Psoas muscle (tissue), 8 donors: ENCODE data around the gene RAB22A. TPM values are rescaled to one million over a fixed set of nuclear protein-coding genes. Genes with fewer than 3 reads are reported as not detected.

Experiments used
- ATAC-seq, 4 donors: fragments of 200-7000 bp; cut with Tn5 transposase; one replicate each; pipeline ENCODE4 v1.9.1; 2020; ENCODE audit warnings: moderate library complexity in 3 of 4, mild to moderate bottlenecking in 2 of 4
- DNase-seq, 2 donors: peaks; one replicate each; pipeline ENCODE4 v3.0.0-alpha.2; 2020
- H3K27ac ChIP-seq: fragments of 200-600 bp; one replicate; pipeline ENCODE4 v1.8.0; 2022
- H3K27me3 ChIP-seq, 3 donors: fragments of 200-600 bp in 1 of 3; one replicate each; pipeline versions ENCODE4 v1.6.1 to v1.8.0; 2013 to 2022; ENCODE audit warnings: low read length in 2 of 3, mild to moderate bottlenecking in 2 of 3, moderate library complexity in 1 of 3; ENCODE audit not compliant: insufficient read depth in 3 of 3
- H3K36me3 ChIP-seq, 2 donors: fragments of 200-600 bp in 1 of 2; one replicate each; pipeline versions ENCODE4 v1.6.1 to v1.8.0; 2013 to 2022; ENCODE audit warnings: low read depth in 1 of 2, mild to moderate bottlenecking in 1 of 2, moderate library complexity in 1 of 2; ENCODE audit not compliant: insufficient read depth in 1 of 2
- H3K4me1 ChIP-seq: fragments of 200-600 bp; one replicate; pipeline ENCODE4 v1.8.0; 2022
- H3K4me3 ChIP-seq: fragments of 200-600 bp; one replicate; pipeline ENCODE4 v1.8.0; 2022; ENCODE audit warnings: mild to moderate bottlenecking
- H3K9me3 ChIP-seq: fragments of 200-600 bp; one replicate; pipeline ENCODE4 v1.8.0; 2022
- WGBS, 3 donors: extraction: QIAGEN DNeasy Blood & Tissue Kit; methylation state at CpG; one replicate each; pipeline versions ENCODE4 v1.1.6 to v1.1.7; 2013; 5-methylcytosine and 5-hydroxymethylcytosine counted together
- intact Hi-C, 2 donors: fragments of 100-400 bp; cut with DNase I; formaldehyde crosslinking; loops; one replicate each; pipeline versions ENCODE4 v1.11.0 to v1.14.2; 2022
- polyA plus RNA-seq, 3 donors: library from polyadenylated mRNA; stranded (reverse); fragments of 200-250 nt; gene quantifications; one replicate each; pipeline ENCODE4 v1.2.3, GENCODE V29; 2013
- total RNA-seq, 4 donors: library from RNA; stranded (reverse); fragmentation: NEBNext Ultra II Directional in 2 of 4; extraction: Animal tissue kit (Norgen Biotek cat#: 25700) in 2 of 4; gene quantifications; one replicate each; pipeline versions ENCODE4 v1.2.1 to v1.2.4, GENCODE V29; 2021 to 2023
- TF ChIP-seq, protein P1 (sequence below): fragments of 200-600 bp; IDR thresholded peaks from one replicate; pipeline ENCODE4 v1.8.0; 2022; ENCODE audit warnings: antibody characterized with exemption
- donor health status: healthy with polysubstance abuse.
- donor health status: DM: no; HTN: no; CAD: no; lungs with moderate emphysema.
- donor health status: Bipolar disorder and iron deficiency.
- donor health status: healthy.
- donor health status: DM: yes; HTN: yes; CAD: no.
- donor health status: DM: no; HTN: no; CAD: no.
- donor health status: DM: no; HTN: no; CAD: no.
- donor health status: DM: yes; HTN: yes; CAD: no.

RAB22A gene
- total and polyA plus RNA-seq, 7 donors, result 3.6 to 8.5 (median 7.9) TPM

DNA sequence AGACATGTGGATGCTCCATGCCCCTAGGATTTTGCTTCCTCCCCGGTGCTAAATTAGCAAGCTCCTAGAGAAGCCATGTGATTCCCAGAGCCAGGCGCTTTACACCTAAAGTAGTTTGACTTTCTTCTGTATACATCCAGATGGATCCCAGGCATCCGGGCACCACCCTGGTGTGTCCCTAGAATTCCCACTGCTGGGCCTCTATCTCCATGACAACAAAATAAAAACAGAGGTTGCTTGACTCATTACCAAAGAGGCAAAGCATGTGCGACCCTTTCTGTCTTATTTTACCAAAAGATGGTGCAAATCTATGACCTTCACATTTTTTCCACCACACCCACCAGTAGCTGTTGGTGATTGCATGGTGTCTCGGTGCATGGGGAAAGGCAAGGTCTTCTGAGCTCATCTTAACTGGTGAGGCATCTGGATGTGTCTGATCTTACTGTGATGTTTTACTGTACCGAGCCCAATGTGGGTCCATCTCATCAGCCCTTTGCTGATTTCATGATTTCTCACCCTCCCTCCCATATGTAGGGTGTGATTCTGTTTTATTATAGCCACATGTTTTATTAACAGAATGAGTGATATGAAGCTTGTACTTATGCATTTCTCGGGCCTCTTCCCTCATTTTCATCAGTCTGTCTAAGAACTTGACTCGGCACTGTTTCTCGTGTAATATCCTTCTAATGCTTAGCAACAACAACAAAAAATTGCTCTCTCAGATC is 52.1 kb downstream of the RAB22A start:
- H3K4me1 ChIP-seq, result peaks cover 5% of the 10 kb centered on the region
- ATAC-seq (no peak), DNase-seq (peak in 1 of 2 donors; percentile 17)
- H3K27ac ChIP-seq, result no peak overlapping the region
- H3K36me3 ChIP-seq, result peaks cover 0 to 45% of the 10 kb centered on the region in 2 donors
- no peaks in the 10 kb centered on the region for H3K9me3 ChIP-seq
- 64 to 70% (median 64%) methylated on average over 9 of the region's 9 CpGs for WGBS, 3 donors
- no peak overlapping the region for H3K4me3 ChIP-seq
- TF ChIP-seq, protein P1, sequence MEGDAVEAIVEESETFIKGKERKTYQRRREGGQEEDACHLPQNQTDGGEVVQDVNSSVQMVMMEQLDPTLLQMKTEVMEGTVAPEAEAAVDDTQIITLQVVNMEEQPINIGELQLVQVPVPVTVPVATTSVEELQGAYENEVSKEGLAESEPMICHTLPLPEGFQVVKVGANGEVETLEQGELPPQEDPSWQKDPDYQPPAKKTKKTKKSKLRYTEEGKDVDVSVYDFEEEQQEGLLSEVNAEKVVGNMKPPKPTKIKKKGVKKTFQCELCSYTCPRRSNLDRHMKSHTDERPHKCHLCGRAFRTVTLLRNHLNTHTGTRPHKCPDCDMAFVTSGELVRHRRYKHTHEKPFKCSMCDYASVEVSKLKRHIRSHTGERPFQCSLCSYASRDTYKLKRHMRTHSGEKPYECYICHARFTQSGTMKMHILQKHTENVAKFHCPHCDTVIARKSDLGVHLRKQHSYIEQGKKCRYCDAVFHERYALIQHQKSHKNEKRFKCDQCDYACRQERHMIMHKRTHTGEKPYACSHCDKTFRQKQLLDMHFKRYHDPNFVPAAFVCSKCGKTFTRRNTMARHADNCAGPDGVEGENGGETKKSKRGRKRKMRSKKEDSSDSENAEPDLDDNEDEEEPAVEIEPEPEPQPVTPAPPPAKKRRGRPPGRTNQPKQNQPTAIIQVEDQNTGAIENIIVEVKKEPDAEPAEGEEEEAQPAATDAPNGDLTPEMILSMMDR, result no peak
- H3K27me3 ChIP-seq, result no peaks in the 10 kb centered on the region
- intact Hi-C loops, result loop anchor here in 1 of 2 donors (5.0 kb wide), 1 partner anchor 124 kb away; no protein-coding TSS in a partner anchor

GRCh38 chr20:58362206-58362516 is 52.6 kb downstream of the RAB22A start:
- Histone ChIP-seq H3K4me1 (peaks cover 6% of the 10 kb centered on the region), H3K9me3 (no peaks in the 10 kb centered on the region), H3K27me3 (no peaks in the 10 kb centered on the region), H3K27ac (no peak overlapping the region), H3K36me3 (peaks cover 0 to 40% of the 10 kb centered on the region in 2 donors), H3K4me3 (no peak overlapping the region)
- 94 to 100% (median 97%) methylated on average over 1 of the region's 1 CpG for WGBS, 3 donors
- intact Hi-C loops, result loop anchor here in 1 of 2 donors (5.0 kb wide), 1 partner anchor 125 kb away; no protein-coding TSS in a partner anchor
- no peak for ATAC-seq
- TF ChIP-seq, protein P1, result no peak
- DNase-seq, result no peak

DNA sequence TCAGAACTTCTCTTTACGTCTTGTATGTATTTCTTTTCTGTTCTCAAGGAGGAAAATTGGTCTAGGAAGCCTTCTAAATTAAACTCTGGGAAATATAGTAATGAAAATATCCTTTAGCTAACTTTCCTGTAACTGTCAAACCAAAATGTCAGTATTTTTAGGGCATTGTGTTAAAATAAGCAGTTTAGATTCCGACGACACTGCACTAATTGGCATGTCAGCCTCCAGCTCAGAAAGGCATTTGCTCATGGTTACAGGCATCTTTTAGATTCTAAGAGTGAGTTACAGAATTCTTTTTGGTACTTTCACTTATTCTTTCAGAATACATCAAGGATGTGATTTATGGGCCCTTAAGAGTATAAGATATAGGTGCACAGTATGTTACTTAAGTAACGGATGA is 53.5 kb downstream of the RAB22A start:
- DNase-seq (no peak), ATAC-seq (no peak)
- 80 to 87% (median 82%) methylated on average over 4 of the region's 4 CpGs for WGBS, 3 donors
- Histone ChIP-seq H3K4me1 (peaks cover 6% of the 10 kb centered on the region), H3K27me3 (no peaks in the 10 kb centered on the region), H3K9me3 (no peaks in the 10 kb centered on the region), H3K27ac (no peak overlapping the region), H3K4me3 (no peak overlapping the region), H3K36me3 (peaks cover 0 to 34% of the 10 kb centered on the region in 2 donors)
- intact Hi-C loops, result loop anchor here in 1 of 2 donors (5.0 kb wide), 1 partner anchor 126 kb away; no protein-coding TSS in a partner anchor
- TF ChIP-seq, protein P1, result no peak

- Histone ChIP-seq H3K4me1 (peaks cover 6% of the 10 kb centered on the region), H3K27me3 (no peaks in the 10 kb centered on the region), H3K4me3 (no peak overlapping the region), H3K9me3 (no peaks in the 10 kb centered on the region), H3K27ac (no peak overlapping the region), H3K36me3 (peaks cover 0 to 13% of the 10 kb centered on the region in 2 donors)
- intact Hi-C loops, result no loop called here
- peak in 1 of 4 donors; percentile 17 for ATAC-seq
- WGBS, 3 donors, result 35 to 39% (median 37%) methylated on average over 3 of the region's 3 CpGs
- TF ChIP-seq, protein P1, result no peak
- DNase-seq, result no peak
Measured at GRCh38 chr20:58366866-58367265, 57.4 kb downstream of the RAB22A start.
